HCT116 (cell line): ENCODE data around the gene KRT86. TPM values are rescaled to one million over a fixed set of nuclear protein-coding genes. Genes with fewer than 3 reads are reported as not detected.

Experiments used
- ATAC-seq: fragments of 200-7000 bp; cut with Tn5 transposase; 2 replicates; pipeline ENCODE4 v1.9.1; 2020; ENCODE audit warnings: mild to moderate bottlenecking, moderate library complexity
- BruUV-seq: library from RNA; stranded (reverse); fragments of 400-500 nt; replicated peaks from 2 replicates; lab custom pipeline; 2021; lab: Mats Ljungman, UMichigan
- CTCF ChIA-PET: fragments of 300-600 bp; sonication (Branson Sonifier 250); formaldehyde crosslinking; loops from one replicate; lab custom pipeline; 2021; ENCODE audit warnings: antibody characterized with exemption; lab: Charles Lee
- POLR2A ChIA-PET: fragments of 300-600, 350-600 bp; sonication (Branson Sonifier 250); formaldehyde crosslinking; loops from one replicate; lab custom pipeline; 2021; ENCODE audit warnings: antibody characterized with exemption; lab: Charles Lee
- RAD21 ChIA-PET, 2 experiments: fragments of 300-600 bp; sonication (Branson Sonifier 250); formaldehyde crosslinking; loops; one replicate each; lab custom pipeline; 2023; ENCODE audit warnings: low total read pairs in 2 of 2; ENCODE audit not compliant: uncharacterized antibody in 2 of 2, unreplicated experiment in 2 of 2, low non-redundant PET in 1 of 2; lab: Charles Lee
- DNase-seq: peaks from one replicate; pipeline ENCODE4 v3.0.0-alpha.2; 2010; ENCODE audit warnings: low read depth, low spot score
- H2AFZ ChIP-seq: fragments of 200-600 bp; shearing (Covaris generic), sonication (generic); 2 replicates; pipeline ENCODE4 v1.6.1; 2017; ENCODE audit warnings: low read depth, mixed run types, mixed read lengths, antibody characterized with exemption, low read length; ENCODE audit not compliant: poor library complexity, severe bottlenecking
- H3K27ac ChIP-seq: 2 replicates; pipeline ENCODE4 v1.5.1; 2012; ENCODE audit warnings: low read depth, low read length
- H3K27me3 ChIP-seq: fragments of 200-600 bp; sonication (generic); 2 replicates; pipeline ENCODE4 v1.6.1; 2016; ENCODE audit warnings: mixed run types, low read length, mixed read lengths; ENCODE audit not compliant: insufficient read depth
- H3K36me3 ChIP-seq, 2 experiments: fragments of 200-500 bp in 1 of 2; fragments of 200-600 bp in 1 of 2; sonication (Bioruptor generic) in 1 of 2; sonication (generic) in 1 of 2; 2 replicates each; pipeline versions ENCODE4 v1.5.1 to v1.6.1; 2014 to 2016; ENCODE audit warnings: low read length in 2 of 2, inconsistent platforms in 1 of 2, mixed read lengths in 1 of 2, mixed run types in 1 of 2; ENCODE audit not compliant: insufficient read depth in 2 of 2, control insufficient read depth in 1 of 2
- H3K4me1 ChIP-seq, 2 experiments: fragments of 200-600 bp in 1 of 2; sonication (generic) in 1 of 2; 2 replicates each; pipeline versions ENCODE4 v1.5.1 to v1.6.1; 2012 to 2017; ENCODE audit warnings: low read length in 2 of 2, inconsistent platforms in 1 of 2, mild to moderate bottlenecking in 1 of 2, mixed read lengths in 1 of 2, mixed run types in 1 of 2, moderate library complexity in 1 of 2; ENCODE audit not compliant: insufficient read depth in 2 of 2, control insufficient read depth in 1 of 2
- H3K4me2 ChIP-seq: fragments of 200-600 bp; sonication (generic); 2 replicates; pipeline ENCODE4 v1.6.1; 2017; ENCODE audit warnings: mixed run types, low read length, mixed read lengths
- H3K4me3 ChIP-seq, 2 experiments: fragments of 200-600 bp in 1 of 2; sonication (generic) in 1 of 2; replicated peaks in 1 of 2; 2 replicates each; pipeline ENCODE4 v1.5.1; 2011 to 2016; ENCODE audit warnings: low read length in 2 of 2, control low read depth in 1 of 2, low read depth in 1 of 2, mild to moderate bottlenecking in 1 of 2, mixed read lengths in 1 of 2, mixed run types in 1 of 2
- H3K79me2 ChIP-seq: fragments of 200-600 bp; sonication (generic); 2 replicates; pipeline ENCODE4 v1.6.1; 2017; ENCODE audit warnings: mild to moderate bottlenecking, mixed run types, low read length, moderate library complexity, mixed read lengths; ENCODE audit not compliant: insufficient read depth
- H3K9ac ChIP-seq: fragments of 200-600 bp; sonication (generic); 2 replicates; pipeline ENCODE4 v1.6.1; 2016; ENCODE audit warnings: low read length, mixed read lengths
- H3K9me2 ChIP-seq: fragments of 200-600 bp; sonication (generic), shearing (Covaris generic); 2 replicates; pipeline ENCODE4 v1.6.1; 2017; ENCODE audit warnings: mixed run types, mild to moderate bottlenecking, moderate library complexity; ENCODE audit not compliant: insufficient read depth
- H3K9me3 ChIP-seq, 2 experiments: fragments of 200-500 bp in 1 of 2; fragments of 200-600 bp in 1 of 2; sonication (Bioruptor generic) in 1 of 2; sonication (generic) in 1 of 2; 2 replicates each; pipeline ENCODE4 v1.6.1; 2014 to 2017; ENCODE audit warnings: low read length in 2 of 2, mixed read lengths in 2 of 2, inconsistent platforms in 1 of 2, low read depth in 1 of 2, mild to moderate bottlenecking in 1 of 2, mixed run types in 1 of 2, moderate library complexity in 1 of 2; ENCODE audit not compliant: control insufficient read depth in 1 of 2, insufficient read depth in 1 of 2
- H4K20me1 ChIP-seq: fragments of 200-600 bp; sonication (generic), shearing (Covaris generic); 2 replicates; pipeline ENCODE4 v1.6.1; 2017; ENCODE audit warnings: mixed run types, mild to moderate bottlenecking, moderate library complexity; ENCODE audit not compliant: insufficient read depth
- ATF3 ChIP-seq: IDR thresholded peaks from 2 replicates; pipeline ENCODE4 v1.6.1; 2012
- CBX3 ChIP-seq: IDR thresholded peaks from 2 replicates; pipeline ENCODE4 v1.6.1; 2012; ENCODE audit warnings: low read depth
- CEBPB ChIP-seq: IDR thresholded peaks from 2 replicates; pipeline ENCODE4 v1.6.1; 2012; ENCODE audit warnings: low read depth
- EGR1 ChIP-seq: IDR thresholded peaks from 2 replicates; pipeline ENCODE4 v1.6.1; 2012; ENCODE audit warnings: low read depth
- EZH2 ChIP-seq: fragments of 200-600 bp; sonication (generic); IDR thresholded peaks from 2 replicates; pipeline ENCODE4 v1.6.1; 2017; ENCODE audit warnings: antibody characterized with exemption, mixed run types
- EZH2phosphoT487 ChIP-seq: fragments of 200-600 bp; IDR thresholded peaks from 2 replicates; pipeline ENCODE4 v1.6.1; 2018; ENCODE audit warnings: antibody characterized with exemption, borderline replicate concordance
- FOSL1 ChIP-seq: IDR thresholded peaks from 2 replicates; pipeline ENCODE4 v1.6.1; 2012; ENCODE audit warnings: low read depth
- JUND ChIP-seq: IDR thresholded peaks from 2 replicates; pipeline ENCODE4 v1.6.1; 2012
- MAX ChIP-seq: IDR thresholded peaks from 2 replicates; pipeline ENCODE4 v1.6.1; 2012
- POLR2A ChIP-seq: IDR thresholded peaks from 2 replicates; pipeline ENCODE4 v1.7.0; 2011; ENCODE audit warnings: borderline replicate concordance; ENCODE audit not compliant: insufficient read depth, insufficient read length; ENCODE audit errors: extremely low read depth
- TCF7L2 ChIP-seq: IDR thresholded peaks from 2 replicates; pipeline ENCODE4 v1.7.0; 2011; ENCODE audit warnings: borderline replicate concordance, inconsistent platforms; ENCODE audit not compliant: insufficient read depth, insufficient read length; ENCODE audit errors: extremely low read depth
- YY1 ChIP-seq: IDR thresholded peaks from 2 replicates; pipeline ENCODE4 v1.6.1; 2011; ENCODE audit warnings: low read length, low read depth, moderate library complexity, mild to moderate bottlenecking; ENCODE audit not compliant: insufficient replicate concordance; ENCODE audit errors: extremely low read depth
- ZBTB33 ChIP-seq: IDR thresholded peaks from 2 replicates; pipeline ENCODE4 v1.6.1; 2011; ENCODE audit warnings: mild to moderate bottlenecking, low read length, moderate library complexity; ENCODE audit not compliant: insufficient replicate concordance; ENCODE audit errors: extremely low read depth
- ZNF274 ChIP-seq: fragments of 200-500 bp; sonication (Bioruptor generic); IDR thresholded peaks from 2 replicates; pipeline ENCODE4 v1.6.1; 2014; ENCODE audit warnings: mild to moderate bottlenecking, low read depth, low read length, inconsistent platforms
- intact Hi-C: fragments of 100-400 bp; cut with micrococcal nuclease; formaldehyde crosslinking; loops from 2 replicates; pipeline ENCODE4 v1.10.0; 2022
- total RNA-seq: library from RNA; stranded (reverse); gene quantifications from one replicate; pipeline ENCODE4 v1.2.1, GENCODE V29; 2021; ENCODE audit not compliant: unreplicated experiment

KRT86 gene
- total RNA-seq, 1 experiment from 2014 or later, result 1.5 TPM

GRCh38 chr12:52232203-52232673 lies 42.2 kb upstream of the KRT86 start:
- H3K4me3 ChIP-seq, result peak overlapping the region; percentile 22 to 39; a peak in 2 of 4 replicates
- ChIA-PET POLR2A (no interaction called here), RAD21 (no interaction called here), CTCF (no interaction called here)
- no peaks in the 10 kb centered on the region for H4K20me1 ChIP-seq
- no peaks in the 10 kb centered on the region for H3K36me3 ChIP-seq
- H3K9me2 ChIP-seq, result no peaks in the 10 kb centered on the region
- H3K9ac ChIP-seq, result peak overlapping the region; percentile 57
- H2AFZ ChIP-seq, result no peak overlapping the region
- H3K27ac ChIP-seq, result no peak overlapping the region
- no peaks in the 10 kb centered on the region for H3K79me2 ChIP-seq
- no peak for ATAC-seq
- H3K4me1 ChIP-seq, result peaks cover 30 to 96% of the 10 kb centered on the region in 2 experiments
- H3K9me3 ChIP-seq, result no peaks in the 10 kb centered on the region
- no peak for TF ChIP-seq TCF7L2
- TF ChIP-seq EGR1, result no peak
- TF ChIP-seq EZH2, result no peak
- TF ChIP-seq ZNF274, result no peak
- TF ChIP-seq ATF3, result no peak
- no peak for TF ChIP-seq ZBTB33
- no peak for TF ChIP-seq MAX
- TF ChIP-seq JUND, result no peak
- no peak for TF ChIP-seq EZH2phosphoT487
- no peak for TF ChIP-seq FOSL1
- no peak for TF ChIP-seq POLR2A
- no peak for TF ChIP-seq CBX3
- no peak for TF ChIP-seq CEBPB
- TF ChIP-seq YY1, result no peak
- no peak for DNase-seq
- intact Hi-C loops, result no loop called here
- BruUV-seq, result no TSS peak
- H3K4me2 ChIP-seq, result peak overlapping the region; percentile 71
- no peaks in the 10 kb centered on the region for H3K27me3 ChIP-seq
